NCI-H69 (cell line): Measurements from ENCODE around the gene ACRBP.
A peak's percentile ranks its signal among the peaks of the same experiment; 100 is the strongest.

Experiments
- DNase-seq: peaks from one replicate; lab custom pipeline; 2025; lab: John Stamatoyannopoulos, UW

ACRBP gene

GRCh38 chr12:6646276-6647082 is 753 bp downstream of the ACRBP start:
- no peak for DNase-seq

GRCh38 chr12:6644903-6645302 is 2.3 kb downstream of the ACRBP start:
- DNase-seq = peak; percentile 57

- DNase-seq = no peak
These were observed 3.0 kb downstream of the ACRBP start for GRCh38 chr12:6644257-6644596.

GRCh38 chr12:6643569-6644256 is 3.5 kb downstream of the ACRBP start:
- DNase-seq = no peak

GRCh38 chr12:6641131-6641530 is 6.1 kb downstream of the ACRBP start:
- no peak for DNase-seq

- DNase-seq = no peak
These were observed 6.7 kb downstream of the ACRBP start for GRCh38 chr12:6640497-6640896.

GRCh38 chr12:6639151-6639801 is 8.0 kb downstream of the ACRBP start:
- no peak for DNase-seq

- no peak for DNase-seq
These were observed 8.9 kb downstream of the ACRBP start for GRCh38 chr12:6638305-6638704.

GRCh38 chr12:6635856-6636531 is 11.2 kb downstream of the ACRBP start, which contains the start of gene LPAR5:
TSS of gene LPAR5 (minus strand) at chr12:6635959. CDS start at chr12:6621248, 14,711 bp downstream.
- peak; percentile 27 for DNase-seq

- no peak for DNase-seq
These were observed 11.8 kb downstream of the ACRBP start for GRCh38 chr12:6635375-6635855.

- peak; percentile 55 for DNase-seq
These were observed 14.9 kb downstream of the ACRBP start for GRCh38 chr12:6632026-6632983.

GRCh38 chr12:6631549-6631961 is 15.7 kb downstream of the ACRBP start:
- DNase-seq = peak; percentile 18

- DNase-seq = peak; percentile 88
These were observed 16.5 kb downstream of the ACRBP start for GRCh38 chr12:6630736-6631135.

GRCh38 chr12:6627616-6628015 is 19.6 kb downstream of the ACRBP start:
- DNase-seq = peak; percentile 92

GRCh38 chr12:6626654-6627283 is 20.5 kb downstream of the ACRBP start:
- DNase-seq = peak; percentile 26

- DNase-seq = no peak
These were observed 26.4 kb downstream of the ACRBP start for GRCh38 chr12:6620885-6621274.

- DNase-seq = no peak
These were observed 26.9 kb downstream of the ACRBP start for GRCh38 chr12:6620137-6620884.

- DNase-seq = no peak
These were observed 28.6 kb downstream of the ACRBP start for GRCh38 chr12:6618483-6619225.

- DNase-seq = no peak
These were observed 31.4 kb downstream of the ACRBP start for GRCh38 chr12:6615802-6616201.
